Tibial nerve (tissue), 4 donors: ENCODE results near the gene RUFY2. TPM values are rescaled to one million over a fixed set of nuclear protein-coding genes. Genes with fewer than 3 reads are reported as not detected.

Source experiments
- DNase-seq, 2 donors: peaks; one replicate each; pipeline ENCODE4 v3.0.0-alpha.2; 2019; ENCODE audit warnings: low spot score in 2 of 2
- H3K27ac ChIP-seq, 4 donors: fragments of 200-600 bp; sonication (generic) in 3 of 4; one replicate each; pipeline ENCODE4 v1.5.1; 2017 to 2019; ENCODE audit warnings: mild to moderate bottlenecking in 1 of 4
- H3K27me3 ChIP-seq, 2 donors: fragments of 200-600 bp; sonication (generic) in 1 of 2; one replicate each; pipeline versions ENCODE4 v1.5.1 to v1.6.0; 2017 to 2019
- H3K36me3 ChIP-seq, 3 donors: fragments of 200-600 bp; sonication (generic); one replicate each; pipeline ENCODE4 v1.5.1; 2018 to 2019
- H3K4me1 ChIP-seq, 4 donors: fragments of 200-600 bp; sonication (generic) in 3 of 4; one replicate each; pipeline ENCODE4 v1.5.1; 2017 to 2019
- H3K4me3 ChIP-seq, 4 donors: fragments of 200-600 bp; sonication (generic) in 3 of 4; one replicate each; pipeline ENCODE4 v1.5.1; 2017 to 2019; ENCODE audit warnings: mild to moderate bottlenecking in 1 of 4, moderate library complexity in 1 of 4
- H3K9me3 ChIP-seq, 4 donors: fragments of 200-600 bp; sonication (generic) in 3 of 4; one replicate each; pipeline ENCODE4 v1.5.1; 2017 to 2019
- EP300 ChIP-seq, 2 donors: sonication (generic); formaldehyde crosslinking; IDR thresholded peaks; one replicate each; pipeline ENCODE4 v1.6.1; 2017; ENCODE audit warnings: antibody characterized with exemption in 2 of 2, mild to moderate bottlenecking in 1 of 2
- POLR2A ChIP-seq, 2 donors: fragments of 450-650 bp; IDR thresholded peaks; one replicate each; pipeline ENCODE4 v1.6.1; 2017; ENCODE audit warnings: antibody characterized with exemption in 2 of 2, mild to moderate bottlenecking in 2 of 2, moderate library complexity in 2 of 2
- WGBS, 2 donors: methylation state at CpG; one replicate each; pipeline ENCODE4 v1.1.5; 2018; 5-methylcytosine and 5-hydroxymethylcytosine counted together
- total RNA-seq, 4 donors: library from RNA; depleted of rRNA; stranded (reverse); fragments of >200 nt; gene quantifications; one replicate each; pipeline ENCODE4 v1.1.0, GENCODE V29; 2016
- TF ChIP-seq, protein P1 (sequence below), 5 experiments: fragments of 200-600 bp in 3 of 5; fragments of 450-650 bp in 2 of 5; sonication (generic) in 3 of 5; IDR thresholded peaks; one replicate each; pipeline ENCODE4 v1.5.1; 2016 to 2019; ENCODE audit warnings: antibody characterized with exemption in 5 of 5, mild to moderate bottlenecking in 3 of 5, moderate library complexity in 2 of 5

Gene RUFY2
- total RNA-seq, 4 donors from 2014 or later, result 31.4 to 41.2 (median 31.7) TPM

DNA sequence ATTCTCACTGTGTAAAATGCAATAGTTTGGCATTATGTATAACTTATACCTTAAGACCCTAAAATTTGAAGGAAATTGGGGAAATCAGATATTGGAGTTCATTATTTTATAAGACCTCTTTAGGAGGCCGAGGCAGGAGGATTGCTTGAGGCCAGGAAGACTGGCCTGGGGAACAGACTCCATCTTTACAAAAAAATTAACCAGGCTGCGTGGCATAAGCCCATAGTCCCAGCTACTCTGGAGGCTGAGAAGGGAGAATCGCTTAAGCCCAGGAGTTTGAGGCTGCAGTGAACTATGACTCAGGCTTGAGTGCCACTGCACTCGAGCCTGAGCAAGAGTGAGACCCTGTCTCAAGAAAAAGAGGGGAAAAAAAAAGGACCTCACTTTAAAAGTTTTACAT, 60.3 kb downstream of the RUFY2 start:
- Histone ChIP-seq H3K4me3 (no peak overlapping the region), H3K27ac (no peak overlapping the region), H3K4me1 (no peaks in the 10 kb centered on the region), H3K36me3 (peaks cover 0 to 92% (median 4%) of the 10 kb centered on the region in 3 donors), H3K27me3 (no peaks in the 10 kb centered on the region), H3K9me3 (no peaks in the 10 kb centered on the region)
- DNase-seq, result no peak
- TF ChIP-seq POLR2A (IDR thresholded peaks at IDR 0.05), result no peak
- no peak for TF ChIP-seq EP300 (IDR thresholded peaks at IDR 0.05)
- TF ChIP-seq, protein P1, sequence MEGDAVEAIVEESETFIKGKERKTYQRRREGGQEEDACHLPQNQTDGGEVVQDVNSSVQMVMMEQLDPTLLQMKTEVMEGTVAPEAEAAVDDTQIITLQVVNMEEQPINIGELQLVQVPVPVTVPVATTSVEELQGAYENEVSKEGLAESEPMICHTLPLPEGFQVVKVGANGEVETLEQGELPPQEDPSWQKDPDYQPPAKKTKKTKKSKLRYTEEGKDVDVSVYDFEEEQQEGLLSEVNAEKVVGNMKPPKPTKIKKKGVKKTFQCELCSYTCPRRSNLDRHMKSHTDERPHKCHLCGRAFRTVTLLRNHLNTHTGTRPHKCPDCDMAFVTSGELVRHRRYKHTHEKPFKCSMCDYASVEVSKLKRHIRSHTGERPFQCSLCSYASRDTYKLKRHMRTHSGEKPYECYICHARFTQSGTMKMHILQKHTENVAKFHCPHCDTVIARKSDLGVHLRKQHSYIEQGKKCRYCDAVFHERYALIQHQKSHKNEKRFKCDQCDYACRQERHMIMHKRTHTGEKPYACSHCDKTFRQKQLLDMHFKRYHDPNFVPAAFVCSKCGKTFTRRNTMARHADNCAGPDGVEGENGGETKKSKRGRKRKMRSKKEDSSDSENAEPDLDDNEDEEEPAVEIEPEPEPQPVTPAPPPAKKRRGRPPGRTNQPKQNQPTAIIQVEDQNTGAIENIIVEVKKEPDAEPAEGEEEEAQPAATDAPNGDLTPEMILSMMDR (IDR thresholded peaks at IDR 0.05), result no peak
- WGBS, 2 donors, result 84 to 89% methylated on average over 4 of the region's 4 CpGs

DNA sequence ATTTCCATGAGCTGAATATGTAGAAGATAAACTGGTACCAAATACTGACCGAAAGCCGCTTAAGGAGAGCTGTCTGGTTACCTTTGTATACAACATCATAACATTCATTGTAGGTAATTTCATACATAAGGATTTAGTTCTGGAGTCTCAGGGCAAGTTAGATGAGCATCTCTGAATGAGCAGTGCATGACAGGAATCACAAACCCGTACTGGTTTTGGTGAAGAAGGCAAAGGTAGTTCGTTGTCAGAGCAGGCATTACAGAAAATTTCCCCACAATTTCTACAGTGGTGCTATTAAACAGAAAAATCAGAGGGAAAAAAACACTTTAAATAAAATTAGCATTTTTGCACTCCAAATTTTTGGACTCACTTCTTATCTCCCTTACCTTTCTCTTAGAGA, 61.5 kb downstream of the RUFY2 start:
- Histone ChIP-seq H3K4me1 (no peaks in the 10 kb centered on the region), H3K4me3 (no peak overlapping the region), H3K27ac (no peak overlapping the region), H3K36me3 (peaks cover 0 to 93% (median 16%) of the 10 kb centered on the region in 3 donors), H3K27me3 (no peaks in the 10 kb centered on the region), H3K9me3 (no peaks in the 10 kb centered on the region)
- TF ChIP-seq POLR2A (IDR thresholded peaks at IDR 0.05) (no peak), EP300 (IDR thresholded peaks at IDR 0.05) (no peak)
- TF ChIP-seq, protein P1 (IDR thresholded peaks at IDR 0.05), result no peak
- DNase-seq, result no peak
- 86 to 89% methylated on average over 4 of the region's 4 CpGs for WGBS, 2 donors

DNA sequence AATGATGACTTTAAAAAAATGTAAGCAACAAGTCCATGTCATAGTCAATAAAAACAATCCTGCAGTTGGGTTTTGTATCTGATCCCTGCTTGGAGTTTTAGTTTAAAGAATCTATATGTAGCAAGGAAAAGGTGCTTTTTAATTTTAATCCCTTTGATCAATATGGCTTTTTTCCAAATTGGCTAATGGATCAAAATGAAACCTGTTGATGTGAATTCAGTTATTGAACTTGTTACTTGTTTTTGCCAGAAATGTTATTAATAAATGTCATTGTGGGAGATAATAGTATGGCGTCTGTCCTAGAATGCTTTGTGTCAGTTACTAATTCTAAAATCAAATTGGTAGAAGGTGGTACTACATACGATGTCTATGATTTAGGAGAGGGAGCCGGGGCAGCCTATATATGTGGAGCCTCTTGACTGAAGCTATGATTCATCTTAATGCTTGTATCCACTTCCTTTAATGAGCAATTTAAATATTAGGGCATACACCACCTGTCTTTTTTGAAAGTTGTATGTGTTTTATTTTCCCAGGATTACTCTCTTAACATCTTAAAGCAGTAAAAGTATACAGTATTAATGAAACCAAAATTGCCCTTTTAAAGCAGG, 64.1 kb downstream of the RUFY2 start:
- no peak overlapping the region for H3K27ac ChIP-seq
- 89% methylated on average over 3 of the region's 3 CpGs for WGBS, 2 donors
- no peak overlapping the region for H3K4me3 ChIP-seq
- H3K36me3 ChIP-seq, result peaks cover 0 to 93% (median 30%) of the 10 kb centered on the region in 3 donors
- peaks cover 0 to 19% (median under 1%) of the 10 kb centered on the region in 4 donors for H3K4me1 ChIP-seq
- no peaks in the 10 kb centered on the region for H3K9me3 ChIP-seq
- TF ChIP-seq EP300 (IDR thresholded peaks at IDR 0.05), result no peak
- TF ChIP-seq, protein P1 (IDR thresholded peaks at IDR 0.05), result no peak
- no peak for TF ChIP-seq POLR2A (IDR thresholded peaks at IDR 0.05)
- no peak for DNase-seq
- no peaks in the 10 kb centered on the region for H3K27me3 ChIP-seq

DNA sequence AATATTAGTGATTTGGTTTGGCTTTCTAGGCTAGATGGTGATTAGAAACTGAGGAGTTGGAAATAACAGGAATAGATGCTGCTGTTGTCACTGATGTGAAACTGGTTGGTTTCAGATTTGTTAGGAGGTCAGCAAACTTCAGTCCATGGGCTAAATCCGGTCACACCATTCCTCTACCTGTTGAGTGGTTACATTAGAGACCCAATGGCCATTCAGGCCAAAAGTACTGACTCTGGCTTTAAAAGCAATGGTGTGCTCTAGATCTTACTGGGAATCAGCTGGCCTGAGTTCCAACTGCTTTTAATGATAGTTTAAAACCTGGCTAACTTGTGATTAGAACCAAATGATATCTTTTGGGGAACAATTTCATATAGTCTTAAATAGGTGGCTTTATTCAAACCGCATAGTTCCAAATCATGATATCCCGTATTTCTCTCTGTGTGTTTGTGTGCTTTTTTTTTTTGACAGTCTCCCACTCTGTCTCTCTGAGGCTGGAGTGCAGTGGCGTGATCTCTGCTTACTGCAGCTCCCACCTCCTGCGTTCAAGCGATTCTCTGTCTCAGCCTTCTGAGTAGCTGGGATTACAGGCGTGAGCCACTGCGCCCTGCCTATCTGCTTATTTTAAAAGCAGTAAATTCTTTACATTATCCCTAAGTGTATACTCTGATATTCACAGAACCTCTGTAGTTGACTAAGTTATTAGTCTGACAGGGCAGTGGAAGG, 66.6 kb downstream of the RUFY2 start:
- no peaks in the 10 kb centered on the region for H3K27me3 ChIP-seq
- no peak overlapping the region for H3K27ac ChIP-seq
- TF ChIP-seq, protein P1 (IDR thresholded peaks at IDR 0.05), result no peak
- no peak for TF ChIP-seq POLR2A (IDR thresholded peaks at IDR 0.05)
- TF ChIP-seq EP300 (IDR thresholded peaks at IDR 0.05), result no peak
- no peak for DNase-seq
- peaks cover 0 to 44% (median 23%) of the 10 kb centered on the region in 4 donors for H3K4me1 ChIP-seq
- WGBS, 2 donors, result 92% methylated on average over 8 of the region's 8 CpGs
- H3K9me3 ChIP-seq, result no peaks in the 10 kb centered on the region
- H3K36me3 ChIP-seq, result peaks cover 0 to 70% (median 30%) of the 10 kb centered on the region in 3 donors
- H3K4me3 ChIP-seq, result no peak overlapping the region

DNA sequence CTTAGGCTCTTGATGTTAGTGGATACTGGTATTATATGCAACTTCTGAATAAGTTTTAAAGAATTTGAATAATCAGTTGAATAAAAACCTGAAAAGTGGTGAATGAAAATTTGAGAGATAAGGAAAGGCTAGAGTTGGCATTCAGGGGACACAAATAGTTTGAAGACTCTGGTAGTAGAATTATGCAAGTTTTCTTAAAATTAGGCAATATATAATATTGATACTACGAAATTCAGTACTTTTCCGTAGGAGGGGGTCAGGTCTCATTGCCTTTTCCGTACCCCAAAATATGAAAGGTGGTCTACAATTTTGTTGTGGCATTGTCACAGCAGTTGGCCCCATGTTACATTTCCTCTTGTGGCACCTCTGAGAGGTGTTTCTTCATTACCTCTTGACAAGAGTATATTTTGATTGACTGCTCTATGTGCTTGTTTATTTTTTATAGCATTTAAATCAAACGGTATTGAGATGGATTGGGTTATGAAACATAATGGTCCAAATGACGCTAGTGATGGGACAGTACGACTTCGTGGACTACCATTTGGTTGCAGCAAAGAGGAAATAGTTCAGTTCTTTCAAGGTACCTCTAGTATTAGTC, 70.2 kb downstream of the RUFY2 start:
- Histone ChIP-seq H3K27ac (no peak overlapping the region), H3K4me3 (no peak overlapping the region), H3K36me3 (peaks cover 0 to 36% (median 27%) of the 10 kb centered on the region in 3 donors), H3K9me3 (no peaks in the 10 kb centered on the region), H3K4me1 (peaks cover 0 to 62% (median 26%) of the 10 kb centered on the region in 4 donors), H3K27me3 (no peaks in the 10 kb centered on the region)
- TF ChIP-seq, protein P1 (IDR thresholded peaks at IDR 0.05), result no peak
- TF ChIP-seq EP300 (IDR thresholded peaks at IDR 0.05), result no peak
- no peak for TF ChIP-seq POLR2A (IDR thresholded peaks at IDR 0.05)
- DNase-seq, result no peak
- 63 to 69% methylated on average over 7 of the region's 7 CpGs for WGBS, 2 donors
